TTC549 (cell line): ENCODE results near the gene SETD1B.

Experiments used
- FAIRE-seq: peaks from 2 replicates; lab custom pipeline; 2012; peaks lifted over from hg19 to GRCh38; lab: Jason Lieb, UNC

SETD1B gene

GRCh38 chr12:121809712-121810116 is 5.9 kb downstream of the SETD1B start:
- no peak for FAIRE-seq

- no peak for FAIRE-seq
Measured at GRCh38 chr12:121810234-121810817, 6.5 kb downstream of the SETD1B start.

GRCh38 chr12:121810833-121811433 is 7.1 kb downstream of the SETD1B start:
- no peak for FAIRE-seq

- FAIRE-seq: no peak
Measured at GRCh38 chr12:121811434-121812319, 7.9 kb downstream of the SETD1B start.

GRCh38 chr12:121812320-121812871 is 8.6 kb downstream of the SETD1B start:
- FAIRE-seq: no peak

DNA sequence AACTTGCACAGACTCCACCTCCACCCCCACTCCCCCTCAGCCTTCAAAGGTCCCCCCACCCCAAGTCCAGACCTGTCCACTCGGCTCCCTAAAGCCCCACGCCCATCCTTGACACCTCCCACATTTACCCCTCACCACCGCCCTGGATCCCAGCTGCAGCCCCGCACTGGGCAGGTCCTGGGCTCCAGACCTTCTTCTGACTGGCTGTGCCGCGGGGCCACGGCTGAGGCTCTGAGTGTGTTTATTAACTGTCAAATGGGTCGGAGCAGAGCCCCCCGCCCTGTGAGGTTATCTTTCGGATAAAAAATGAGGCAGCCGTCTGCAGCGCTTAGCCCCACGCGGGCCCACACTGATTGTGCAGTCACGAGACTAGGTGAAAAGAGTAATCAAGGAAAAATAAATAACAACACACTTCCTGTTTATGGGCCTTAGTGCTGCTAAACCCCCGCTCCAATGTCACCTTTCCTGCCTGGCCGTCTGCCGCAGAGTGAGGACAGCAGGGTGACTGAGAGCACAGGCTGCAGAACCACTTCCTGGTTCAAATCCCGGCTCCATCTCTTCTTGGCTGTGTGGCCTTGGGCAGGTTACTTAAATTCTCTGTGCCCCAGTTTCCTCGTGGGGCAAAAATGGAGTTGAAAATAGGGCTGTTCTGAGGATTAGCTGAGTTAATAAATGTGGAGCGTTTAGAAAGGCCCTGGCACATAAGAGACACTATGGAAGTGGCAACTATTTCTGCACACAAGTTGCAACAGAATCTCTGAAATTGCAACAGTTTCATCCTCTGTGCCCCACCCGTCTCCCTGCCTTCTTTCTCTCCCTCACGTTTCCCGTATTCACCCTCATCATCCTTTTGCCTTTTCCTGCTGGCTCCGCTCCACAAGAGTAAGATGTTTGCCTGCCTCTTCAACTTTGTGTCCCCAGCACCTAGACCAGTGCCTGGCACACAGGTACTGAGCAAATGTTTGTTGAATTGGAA is 9.4 kb downstream of the SETD1B start:
- no peak for FAIRE-seq

- FAIRE-seq: no peak
Measured at GRCh38 chr12:121813951-121814350, 10.1 kb downstream of the SETD1B start.

- FAIRE-seq: no peak
Measured at GRCh38 chr12:121814429-121815119, 10.8 kb downstream of the SETD1B start.

- FAIRE-seq: no peak
Measured at GRCh38 chr12:121815263-121815662, 11.5 kb downstream of the SETD1B start.

GRCh38 chr12:121816925-121817647 is 13.3 kb downstream of the SETD1B start:
- no peak for FAIRE-seq

DNA sequence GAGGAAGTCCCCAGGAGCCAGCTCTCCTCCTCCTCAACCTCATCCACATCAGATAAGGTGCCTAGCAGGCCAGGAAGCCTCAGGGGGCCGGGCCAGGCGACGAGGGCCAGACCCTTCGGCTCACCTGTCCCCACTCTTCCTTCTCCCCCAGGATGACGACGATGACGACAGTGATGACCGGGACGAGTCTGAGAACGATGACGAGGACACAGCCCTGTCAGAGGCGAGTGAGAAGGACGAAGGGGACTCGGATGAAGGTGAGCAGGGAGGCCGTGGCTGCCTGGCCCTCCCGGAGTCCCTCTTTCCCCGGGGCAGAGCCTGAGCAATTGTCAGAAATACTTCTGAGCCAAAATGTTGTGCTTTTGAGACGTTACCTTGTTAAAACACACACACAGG is 13.8 kb downstream of the SETD1B start:
- no peak for FAIRE-seq

GRCh38 chr12:121819212-121819949 is 15.6 kb downstream of the SETD1B start:
- no peak for FAIRE-seq

DNA sequence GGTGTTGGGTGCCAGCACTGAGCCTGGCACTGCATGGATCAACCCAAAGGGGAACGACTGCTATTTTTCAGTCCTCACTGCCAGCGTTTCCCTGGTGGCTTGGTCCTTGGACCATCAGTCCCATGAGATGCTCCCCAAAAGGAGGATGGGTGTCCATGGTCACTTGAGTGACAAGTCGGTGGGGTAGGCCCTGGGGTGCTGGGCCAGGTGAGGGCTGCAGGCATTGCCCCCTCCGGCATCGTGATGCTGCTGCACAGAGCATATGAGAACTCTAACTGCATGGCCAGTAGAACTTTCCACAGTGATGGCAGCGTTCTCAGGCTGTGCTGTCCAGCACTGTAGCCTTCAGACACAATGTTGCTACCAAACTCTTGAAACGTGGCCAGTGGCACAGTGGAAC is 16.2 kb downstream of the SETD1B start:
- no peak for FAIRE-seq

DNA sequence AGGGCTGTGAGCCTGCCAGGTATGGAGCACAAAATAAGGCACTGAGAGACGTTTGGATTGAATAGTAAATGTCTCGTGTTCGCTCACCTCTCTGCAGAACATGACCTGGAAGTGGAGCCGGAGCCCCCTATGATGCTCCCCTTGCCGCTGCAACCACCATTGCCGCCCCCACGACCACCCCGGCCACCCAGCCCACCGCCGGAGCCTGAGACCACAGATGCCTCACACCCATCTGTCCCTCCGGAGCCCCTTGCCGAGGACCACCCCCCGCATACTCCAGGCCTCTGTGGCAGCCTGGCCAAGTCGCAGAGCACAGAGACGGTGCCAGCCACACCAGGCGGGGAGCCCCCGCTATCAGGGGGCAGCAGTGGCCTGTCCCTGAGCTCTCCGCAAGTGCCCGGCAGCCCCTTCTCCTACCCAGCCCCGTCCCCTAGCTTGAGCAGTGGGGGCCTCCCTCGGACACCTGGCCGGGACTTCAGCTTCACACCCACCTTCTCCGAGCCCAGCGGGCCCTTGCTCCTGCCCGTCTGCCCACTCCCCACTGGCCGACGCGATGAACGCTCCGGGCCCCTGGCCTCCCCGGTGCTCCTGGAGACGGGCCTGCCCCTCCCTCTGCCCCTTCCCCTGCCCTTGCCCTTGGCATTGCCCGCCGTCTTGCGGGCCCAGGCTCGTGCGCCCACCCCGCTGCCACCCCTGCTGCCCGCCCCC is 18.7 kb downstream of the SETD1B start:
- no peak for FAIRE-seq

DNA sequence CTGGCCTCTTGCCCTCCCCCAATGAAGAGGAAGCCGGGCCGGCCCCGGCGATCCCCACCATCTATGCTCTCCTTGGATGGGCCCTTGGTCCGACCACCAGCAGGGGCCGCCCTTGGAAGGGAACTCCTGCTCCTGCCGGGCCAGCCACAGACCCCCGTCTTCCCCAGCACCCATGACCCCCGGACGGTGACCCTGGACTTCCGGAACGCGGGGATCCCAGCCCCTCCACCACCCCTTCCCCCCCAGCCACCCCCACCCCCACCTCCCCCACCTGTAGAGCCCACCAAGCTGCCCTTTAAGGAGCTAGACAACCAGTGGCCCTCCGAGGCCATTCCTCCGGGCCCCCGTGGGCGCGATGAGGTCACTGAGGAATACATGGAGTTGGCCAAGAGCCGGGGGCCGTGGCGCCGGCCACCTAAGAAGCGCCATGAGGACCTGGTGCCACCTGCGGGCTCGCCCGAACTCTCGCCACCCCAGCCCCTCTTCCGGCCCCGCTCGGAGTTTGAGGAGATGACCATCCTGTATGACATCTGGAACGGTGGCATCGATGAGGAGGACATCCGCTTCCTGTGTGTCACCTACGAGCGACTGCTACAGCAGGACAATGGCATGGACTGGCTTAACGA is 19.4 kb downstream of the SETD1B start:
- FAIRE-seq: no peak

GRCh38 chr12:121823727-121824115 is 19.9 kb downstream of the SETD1B start:
- no peak for FAIRE-seq

- FAIRE-seq: no peak
Measured at GRCh38 chr12:121825041-121825523, 21.3 kb downstream of the SETD1B start.

- no peak for FAIRE-seq
Measured at GRCh38 chr12:121826318-121827150, 22.7 kb downstream of the SETD1B start.
